Prostate gland (tissue), 2 donors: ENCODE results near the gene SEPSECS.
"Not testable (repeated sequence)": the region's sequence is repeated elsewhere in the genome, so short reads cannot be mapped to it uniquely, and the experiment has no call there.

Experiments used
- CTCF ChIP-seq, 4 experiments: fragments of 200-600 bp in 2 of 4; fragments of 450-650 bp in 2 of 4; sonication (generic) in 2 of 4; IDR thresholded peaks; 1 replicate in 3 of 4; 2 replicates in 1 of 4; pipeline ENCODE4 v1.5.1; 2016 to 2019; ENCODE audit warnings: antibody characterized with exemption in 4 of 4, mild to moderate bottlenecking in 2 of 4, moderate library complexity in 2 of 4
- POLR2AphosphoS5 ChIP-seq: sonication (generic); formaldehyde crosslinking; IDR thresholded peaks from one replicate; pipeline ENCODE4 v1.6.1; 2017; ENCODE audit warnings: antibody characterized with exemption

- TF ChIP-seq CTCF (IDR thresholded peaks at IDR 0.05); POLR2AphosphoS5: not testable (repeated sequence)
These were observed 76.8 kb downstream of the SEPSECS start for GRCh38 chr4:25083441-25083840.
